ENCODE measurements around the gene SPAG9.

- TF ChIP-seq CTCF (IDR thresholded peaks at IDR 0.05 in 4 of 5, conservative IDR thresholded peaks at IDR 0.05 in 1 of 5), result no peak
- no peak for TF ChIP-seq POLR2A (IDR thresholded peaks at IDR 0.05)
Measured at GRCh38 chr17:50943575-50943933, 177.1 kb downstream of the SPAG9 start.

All from gastrocnemius medialis (tissue), 4 donors.